ENCODE data around the gene PBXIP1.

The PBXIP1 gene

GRCh38 chr1:154957091-154957657 is 1.3 kb upstream of the PBXIP1 start:
- DNase-seq (ENCODE audit: low read depth) = no peak

DNA sequence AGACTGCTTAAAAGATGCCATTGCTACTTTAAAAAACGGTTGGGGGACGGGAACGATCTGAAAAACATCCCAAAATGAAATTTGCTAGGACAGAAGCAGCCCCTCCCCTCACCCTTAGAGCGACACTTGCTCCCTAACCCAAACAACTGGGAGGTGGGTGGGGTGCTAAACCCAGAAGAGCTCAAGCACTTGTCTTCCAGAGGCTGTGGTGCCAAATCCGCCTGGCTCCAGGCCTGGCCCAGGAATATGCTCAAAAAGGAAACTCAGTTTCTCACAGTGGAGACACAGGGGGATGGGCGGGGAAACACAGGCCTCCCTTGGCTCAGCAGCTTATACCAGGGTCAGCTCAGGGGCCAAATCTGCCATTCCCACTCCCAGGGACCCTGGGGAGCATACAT is 644 bp upstream of the PBXIP1 start:
- DNase-seq (ENCODE audit: low read depth) = no peak

- peak; percentile 58 for DNase-seq (ENCODE audit: low read depth)
Measured at GRCh38 chr1:154955039-154955717, 721 bp downstream of the PBXIP1 start.

- DNase-seq (ENCODE audit: low read depth) = no peak
Measured at GRCh38 chr1:154954541-154954940, 1.4 kb downstream of the PBXIP1 start.

- no peak for DNase-seq (ENCODE audit: low read depth)
Measured at GRCh38 chr1:154953611-154954038, 2.3 kb downstream of the PBXIP1 start.

DNA sequence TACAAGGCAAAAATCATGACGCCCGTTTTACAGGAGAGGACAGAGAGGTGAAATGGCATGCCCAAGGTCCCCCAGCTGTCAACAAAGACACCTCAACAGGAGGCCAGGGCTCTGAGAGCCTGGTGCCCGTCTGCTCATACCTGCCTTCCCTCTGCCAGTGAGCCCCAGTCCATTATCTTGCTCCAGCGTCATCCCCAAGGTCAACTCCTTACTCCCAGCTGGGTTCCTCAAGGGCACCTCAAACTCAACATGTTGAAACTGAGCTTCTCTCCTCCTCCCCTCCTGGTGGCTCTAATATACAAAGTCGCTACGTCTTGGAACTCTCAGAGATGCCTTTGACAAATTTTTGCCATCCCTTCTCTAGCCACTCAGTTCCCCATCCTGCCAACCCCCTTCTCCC is 3.2 kb downstream of the PBXIP1 start:
- no peak for DNase-seq (ENCODE audit: low read depth)

DNA sequence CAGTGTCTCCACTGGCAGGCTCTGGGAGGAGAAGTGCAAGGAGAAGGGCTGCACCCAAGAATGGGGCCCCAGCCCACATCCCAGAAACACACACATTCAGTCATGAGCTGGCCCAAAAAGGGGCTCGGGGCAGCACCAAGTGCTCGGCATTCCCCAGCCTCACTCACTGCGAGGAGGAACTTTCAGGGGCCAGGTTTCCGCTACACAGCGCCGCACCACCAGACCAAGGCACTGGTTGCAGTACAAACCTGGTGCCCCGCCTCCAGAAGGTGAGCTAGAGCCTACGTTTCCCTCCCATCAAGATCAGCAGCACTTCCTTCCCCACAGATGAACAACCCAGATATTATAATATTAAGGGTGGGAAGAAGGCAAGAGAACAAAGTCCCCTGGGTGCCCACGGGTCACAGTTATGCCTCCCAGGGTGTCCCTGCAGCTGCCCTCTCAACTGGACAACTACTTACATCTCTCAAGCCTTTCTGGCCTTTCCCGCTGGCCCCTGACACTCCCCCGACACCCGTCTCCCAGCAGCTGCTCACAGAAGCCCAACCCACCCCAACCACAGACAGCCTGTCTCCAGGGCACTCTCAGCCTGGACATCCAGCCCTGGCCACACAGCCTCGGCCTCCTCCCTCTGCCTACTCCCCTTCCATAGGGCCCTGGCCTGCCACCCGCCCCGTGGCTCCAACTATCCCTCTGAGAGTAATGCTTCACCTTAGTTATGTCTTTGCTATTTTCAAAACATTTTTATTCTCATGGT is 3.8 kb downstream of the PBXIP1 start:
- no peak for DNase-seq (ENCODE audit: low read depth)

DNA sequence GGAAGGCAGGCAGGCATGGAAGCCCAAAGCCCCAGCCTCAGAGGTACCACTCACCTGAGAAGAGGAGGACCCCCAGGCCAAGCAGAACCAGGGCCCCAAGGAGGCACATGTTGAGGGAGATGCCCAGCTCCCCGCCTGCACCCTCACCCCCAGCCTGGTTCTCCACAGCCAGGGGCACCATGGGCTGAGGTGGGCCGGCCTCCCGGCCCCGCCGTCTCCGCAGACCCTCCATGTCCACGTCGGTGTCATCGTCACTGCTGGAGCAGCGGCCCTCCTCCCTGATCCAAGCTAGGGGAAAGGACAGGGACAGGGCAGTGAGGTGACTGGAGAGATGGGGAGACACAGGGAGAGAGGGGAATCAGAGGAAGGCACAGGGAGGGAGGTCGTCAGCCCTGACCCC is 7.8 kb downstream of the PBXIP1 start:
- DNase-seq (ENCODE audit: low read depth) = no peak

GRCh38 chr1:154945962-154946850 is 9.7 kb downstream of the PBXIP1 start:
- DNase-seq (ENCODE audit: low read depth) = no peak

- no peak for DNase-seq (ENCODE audit: low read depth)
Measured at GRCh38 chr1:154945160-154945961, 10.5 kb downstream of the PBXIP1 start.

DNA sequence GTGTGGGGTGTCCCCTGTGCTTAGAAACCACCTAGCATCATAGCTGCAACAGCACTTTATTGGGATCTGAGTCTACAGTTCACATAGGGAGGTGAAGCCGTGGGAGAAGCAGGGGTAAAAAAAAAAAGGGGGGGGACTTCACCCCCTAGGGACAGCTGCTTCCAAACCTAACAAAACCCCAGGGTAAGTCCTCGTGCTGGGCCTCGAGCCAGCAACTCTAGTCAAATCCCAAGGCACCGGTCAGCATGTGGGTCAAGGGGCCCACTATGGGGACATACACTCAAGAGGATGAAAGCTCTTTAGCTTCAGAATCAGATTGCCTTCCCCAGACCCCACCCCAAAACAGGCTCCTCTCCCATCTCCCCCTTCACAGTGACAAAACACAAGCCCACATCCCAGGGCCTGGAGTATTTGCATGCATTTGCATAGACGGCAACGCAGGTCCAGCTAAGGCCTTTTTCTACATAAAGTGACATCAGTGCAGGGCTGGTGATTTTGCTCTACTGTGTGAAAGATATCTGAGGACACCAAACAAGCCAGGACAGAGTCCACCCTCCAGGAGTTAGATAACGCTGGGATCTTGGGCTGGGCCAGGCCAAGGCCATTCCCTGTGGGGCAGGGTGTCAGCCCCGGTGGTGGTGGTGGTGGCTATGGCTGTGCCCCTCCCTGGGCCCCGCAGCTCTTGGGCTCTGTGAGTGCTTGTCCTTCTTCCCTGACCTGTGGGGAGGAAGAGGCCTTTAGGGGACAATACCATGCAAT is 11.3 kb downstream of the PBXIP1 start:
- DNase-seq (ENCODE audit: low read depth) = no peak

- peak; percentile 45 for DNase-seq (ENCODE audit: low read depth)
Measured at GRCh38 chr1:154943649-154944400, 12.1 kb downstream of the PBXIP1 start.

- no peak for DNase-seq (ENCODE audit: low read depth)
Measured at GRCh38 chr1:154941333-154942013, 14.4 kb downstream of the PBXIP1 start.

- no peak for DNase-seq (ENCODE audit: low read depth)
Measured at GRCh38 chr1:154940651-154941194, 15.2 kb downstream of the PBXIP1 start.

DNA sequence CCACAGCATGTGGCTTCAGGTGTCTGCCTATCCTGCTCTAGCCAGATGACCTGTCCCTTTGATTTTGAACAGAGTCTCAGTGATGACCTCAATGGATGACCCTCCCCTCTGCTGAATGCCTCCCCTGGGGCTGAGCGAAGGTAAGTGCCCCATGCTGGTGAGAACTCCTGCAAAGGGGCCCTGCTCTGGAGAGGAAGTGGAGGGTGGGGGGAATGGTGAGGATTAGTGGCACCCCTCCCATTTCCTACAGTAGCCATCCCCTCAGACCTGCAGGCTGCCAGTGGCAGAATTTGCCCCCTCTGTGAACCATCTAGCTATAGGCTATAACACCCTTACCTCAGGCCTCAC is 15.7 kb downstream of the PBXIP1 start:
- DNase-seq (ENCODE audit: low read depth) = no peak

DNA sequence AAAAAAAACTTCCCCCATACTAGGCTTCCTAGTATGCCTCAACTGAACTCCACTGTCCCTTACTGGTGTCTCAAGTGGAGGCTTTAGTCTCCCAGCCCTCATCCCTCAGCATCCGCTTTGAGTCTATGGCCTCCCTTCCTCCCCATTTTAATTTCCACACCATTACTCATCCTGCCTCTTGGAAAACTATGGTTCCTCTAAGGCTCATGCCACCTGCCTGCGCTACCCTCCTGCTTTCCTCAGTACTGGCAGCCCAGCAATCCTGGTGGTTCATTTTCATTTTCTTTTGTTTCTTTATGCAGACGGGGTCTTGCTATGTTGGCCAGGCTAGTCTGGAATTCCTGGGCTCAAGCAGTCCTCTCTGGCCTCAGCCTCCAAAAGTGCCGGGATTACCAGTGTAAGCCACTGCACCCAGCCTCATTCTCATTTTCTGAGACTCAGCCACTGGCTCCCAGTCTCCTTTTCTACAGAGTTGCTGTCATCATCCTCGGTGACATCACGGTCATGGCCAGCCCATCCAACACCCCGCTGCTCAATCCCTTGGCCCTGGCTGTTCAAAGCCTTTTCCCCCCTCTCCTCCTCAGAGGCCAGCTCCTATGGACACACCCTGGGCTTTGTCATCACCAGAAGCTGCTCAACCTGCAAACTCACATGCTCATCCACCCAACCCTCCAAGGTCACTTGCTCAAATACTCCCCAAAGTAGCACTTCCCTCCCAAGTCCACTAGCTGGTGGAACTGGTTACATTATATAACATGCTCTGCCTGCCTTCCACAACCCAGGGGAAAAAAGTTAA is 17.1 kb downstream of the PBXIP1 start:
- no peak for DNase-seq (ENCODE audit: low read depth)

DNA sequence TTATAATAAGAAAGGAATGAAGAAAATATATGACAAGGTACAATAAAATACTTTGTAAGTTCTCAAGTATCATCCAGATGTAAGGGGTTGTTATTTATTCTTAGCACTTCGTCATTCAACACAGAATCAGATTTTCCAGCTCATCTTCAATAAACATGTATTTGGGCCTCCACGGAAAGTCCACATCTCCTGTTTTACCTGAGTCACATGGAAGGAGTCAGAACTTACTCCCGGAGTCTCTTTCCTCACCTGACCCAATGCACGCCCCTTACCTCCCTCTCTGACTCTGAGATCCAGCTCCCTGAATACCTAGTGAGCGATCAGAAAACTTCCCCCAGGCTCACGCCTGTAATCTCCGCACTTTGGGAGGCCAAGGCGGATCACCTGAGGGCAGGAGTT is 17.9 kb downstream of the PBXIP1 start:
- no peak for DNase-seq (ENCODE audit: low read depth)

All from ELR (cell line).